Measurements from ENCODE around the gene SPINT1. TPM values are rescaled to one million over a fixed set of nuclear protein-coding genes. Genes with fewer than 3 reads are reported as not detected.

SPINT1 gene
- total RNA-seq, 1 experiment from 2014 or later = 0.02 TPM

DNA sequence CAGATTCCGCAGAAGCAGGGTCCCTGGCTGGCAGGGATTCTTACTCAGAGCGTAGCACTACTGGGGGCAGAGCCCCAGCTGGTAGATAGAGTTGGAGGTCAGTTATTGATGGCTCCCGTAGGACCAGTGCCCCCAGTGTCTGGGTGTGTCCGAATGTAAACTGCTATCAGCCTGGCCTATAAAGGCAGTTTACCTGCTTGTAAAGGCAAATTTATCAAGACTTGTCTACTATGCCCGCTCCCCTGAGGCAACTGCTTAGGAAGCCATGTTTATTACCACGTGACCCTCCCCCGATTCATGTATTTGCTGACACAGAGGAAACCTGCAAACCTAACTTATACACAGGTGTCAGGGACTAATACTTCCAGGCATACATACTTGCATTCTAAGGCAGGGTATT, 14.7 kb upstream of the SPINT1 start:
- DNase-seq (ENCODE audit: low spot score) = no peak

DNA sequence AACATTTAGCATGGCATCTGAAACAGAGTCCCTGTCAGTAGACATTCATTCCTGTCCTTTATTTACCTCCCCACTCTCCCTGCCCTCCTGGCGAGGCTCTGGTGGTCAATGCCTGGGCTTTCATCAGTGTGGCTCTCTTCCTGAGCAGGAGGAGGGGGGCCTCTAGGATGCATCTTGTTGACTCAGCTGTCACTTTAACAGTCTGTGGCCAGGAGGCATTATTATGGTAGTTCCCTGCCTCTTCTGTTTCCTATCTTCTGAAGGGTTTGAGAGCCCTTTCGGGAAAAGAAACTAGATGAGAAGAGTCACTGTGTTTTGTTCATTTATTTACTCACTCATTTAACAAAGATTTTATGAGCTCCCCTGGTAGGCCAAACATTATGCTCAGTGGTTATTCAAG, 13.0 kb upstream of the SPINT1 start:
- no peak for DNase-seq (ENCODE audit: low spot score)

DNA sequence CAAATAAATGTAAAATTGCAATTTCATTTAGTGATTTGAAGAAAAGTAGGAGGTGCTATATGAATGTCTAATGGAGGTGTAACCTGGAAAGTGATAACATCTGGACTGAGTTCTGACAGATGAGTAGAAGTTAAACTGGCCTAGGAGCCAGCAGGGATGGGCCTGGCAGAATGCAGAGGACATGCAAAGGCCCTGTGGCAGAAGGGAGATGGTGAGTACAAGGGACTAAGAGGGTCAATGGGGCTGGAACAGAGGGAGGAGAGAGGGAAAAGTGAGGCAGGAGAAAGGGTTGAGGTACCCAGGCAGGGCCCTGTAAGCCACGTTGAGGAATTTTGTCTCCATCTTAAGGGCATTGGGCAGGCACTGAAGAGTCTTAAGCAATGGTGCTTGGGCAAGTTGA, 12.0 kb upstream of the SPINT1 start:
- DNase-seq (ENCODE audit: low spot score) = no peak

DNA sequence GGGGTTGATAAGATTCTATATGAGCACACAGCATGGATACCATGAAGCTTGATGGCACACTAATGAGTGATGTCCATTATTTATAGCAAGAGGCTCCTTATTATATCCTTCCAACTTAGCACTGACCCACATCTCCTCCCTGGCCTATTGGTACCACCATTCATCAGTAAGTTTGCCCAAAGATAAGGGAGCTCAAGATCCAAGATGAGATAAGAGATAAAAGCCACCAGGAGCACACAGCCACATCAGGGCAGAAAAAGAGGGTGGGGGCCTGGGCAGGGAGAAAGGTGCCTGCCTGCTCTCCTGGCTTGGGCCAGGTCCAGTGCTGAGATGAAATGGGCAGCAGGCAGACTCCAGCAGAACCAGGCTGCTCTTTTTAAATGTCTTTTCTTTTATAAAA, 10.9 kb upstream of the SPINT1 start:
- no peak for DNase-seq (ENCODE audit: low spot score)

DNA sequence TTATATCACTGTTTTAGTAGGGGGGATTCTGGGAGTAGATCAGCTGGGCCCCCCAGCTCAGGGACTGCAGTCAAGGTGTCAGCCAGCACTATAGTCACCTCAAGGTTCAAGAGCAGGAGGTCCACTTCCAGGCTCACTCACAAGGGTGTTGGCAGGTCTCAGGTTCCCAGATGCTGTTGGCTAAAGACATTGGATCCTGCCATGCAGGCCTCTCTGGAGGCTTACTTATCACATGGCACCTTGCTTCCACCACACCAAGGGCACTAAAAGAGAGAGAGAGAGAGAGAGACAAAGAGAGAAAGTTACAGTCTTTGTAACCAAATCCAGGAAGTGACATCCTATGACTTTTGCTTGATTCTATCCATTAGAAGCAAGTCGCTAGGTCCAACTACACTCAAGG, 7.8 kb upstream of the SPINT1 start:
- DNase-seq (ENCODE audit: low spot score) = no peak

DNA sequence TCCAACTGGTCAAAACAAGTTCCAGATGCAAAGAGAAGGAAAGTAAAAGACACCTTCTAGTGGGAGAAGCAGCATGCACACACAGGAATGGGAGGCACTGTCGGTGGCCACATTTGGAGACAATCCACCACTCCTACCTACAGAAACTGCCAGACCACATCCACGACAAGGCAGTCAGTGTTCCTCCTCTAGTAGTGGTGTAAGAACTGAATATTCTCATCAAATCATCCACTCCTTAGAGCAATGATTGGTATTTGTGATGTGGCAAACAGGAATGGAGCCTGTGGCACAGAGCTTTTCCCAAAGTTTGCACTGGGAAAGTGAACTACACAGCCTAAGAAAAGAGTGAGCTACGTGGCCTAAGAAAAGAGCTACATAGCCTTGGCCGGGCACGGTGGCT, 5.1 kb upstream of the SPINT1 start:
- DNase-seq (ENCODE audit: low spot score) = no peak

DNA sequence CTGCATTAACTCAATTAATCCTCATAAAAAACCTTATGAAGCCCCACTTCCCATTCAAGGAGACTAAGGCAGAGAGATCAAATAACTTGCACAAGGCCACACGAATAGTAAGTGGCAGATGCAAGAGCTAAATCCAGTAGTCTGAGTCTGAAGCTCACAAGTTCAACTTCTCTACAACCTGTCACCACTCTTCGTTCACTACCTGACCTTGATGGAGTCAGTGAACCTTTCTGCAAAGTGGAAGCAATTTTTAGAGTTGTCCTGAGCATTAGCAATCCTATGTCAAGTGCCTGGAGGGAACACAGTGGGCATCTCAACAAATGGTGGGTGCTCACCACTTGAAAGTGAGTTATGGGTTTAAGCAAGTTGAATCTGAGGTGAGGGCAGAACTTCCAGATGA, 2.1 kb upstream of the SPINT1 start:
- no peak for DNase-seq (ENCODE audit: low spot score)

DNA sequence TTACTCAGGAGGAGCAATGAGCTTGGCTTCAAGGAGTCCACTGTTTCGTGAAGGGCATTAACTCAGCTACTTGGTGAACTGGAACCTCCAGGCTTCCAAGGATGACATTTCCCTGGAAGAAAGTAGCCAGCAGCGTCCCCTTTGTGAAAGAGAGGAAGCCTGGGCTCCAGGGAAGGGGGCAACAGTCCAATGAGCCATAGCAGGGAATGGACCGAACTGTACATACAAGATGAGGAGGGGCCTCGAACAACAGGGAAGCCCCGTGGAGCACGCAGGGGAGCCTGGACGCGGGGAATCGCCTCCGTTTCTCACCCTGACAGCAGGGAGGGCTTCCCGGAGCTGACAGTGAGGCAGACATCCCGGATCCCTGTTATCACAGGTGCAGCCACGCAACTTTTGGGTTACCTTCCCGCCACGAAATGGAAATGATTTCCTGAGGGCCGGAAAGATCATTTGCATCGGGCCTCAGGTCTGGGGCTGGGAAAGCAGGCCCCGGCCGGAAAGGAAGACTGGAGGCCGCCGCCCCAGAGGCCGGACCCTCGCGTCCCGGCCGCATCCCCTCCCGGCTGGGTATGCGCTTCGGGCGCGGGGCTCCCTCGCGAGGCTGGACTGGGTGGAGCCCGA, 475 bp upstream of the SPINT1 start:
- DNase-seq (ENCODE audit: low spot score) = no peak

DNA sequence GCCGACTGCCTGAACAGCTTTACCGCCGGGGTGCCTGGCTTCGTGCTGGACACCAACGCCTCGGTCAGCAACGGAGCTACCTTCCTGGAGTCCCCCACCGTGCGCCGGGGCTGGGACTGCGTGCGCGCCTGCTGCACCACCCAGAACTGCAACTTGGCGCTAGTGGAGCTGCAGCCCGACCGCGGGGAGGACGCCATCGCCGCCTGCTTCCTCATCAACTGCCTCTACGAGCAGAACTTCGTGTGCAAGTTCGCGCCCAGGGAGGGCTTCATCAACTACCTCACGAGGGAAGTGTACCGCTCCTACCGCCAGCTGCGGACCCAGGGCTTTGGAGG, 815 bp downstream of the SPINT1 start:
- DNase-seq (ENCODE audit: low spot score) = no peak

DNA sequence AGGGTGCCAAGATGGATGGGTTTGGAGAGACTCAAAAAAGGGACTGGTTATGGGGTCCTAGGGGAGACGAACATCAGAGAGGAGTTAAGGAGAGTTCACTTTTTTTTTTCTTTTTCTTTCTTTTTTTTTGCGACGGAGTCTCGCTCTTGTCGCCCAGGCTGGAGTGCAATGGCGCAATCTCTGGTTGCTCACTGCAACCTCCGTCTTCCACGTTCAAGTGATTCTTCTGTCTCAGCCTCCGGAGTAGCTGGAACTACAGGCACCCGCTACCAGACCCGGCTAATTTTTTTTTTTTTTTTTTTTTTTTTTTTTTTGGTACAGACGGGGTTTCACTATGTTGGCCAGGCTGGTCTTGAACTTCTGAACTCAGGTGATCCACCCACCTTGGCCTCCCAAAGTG, 1.2 kb downstream of the SPINT1 start:
- DNase-seq (ENCODE audit: low spot score) = no peak

DNA sequence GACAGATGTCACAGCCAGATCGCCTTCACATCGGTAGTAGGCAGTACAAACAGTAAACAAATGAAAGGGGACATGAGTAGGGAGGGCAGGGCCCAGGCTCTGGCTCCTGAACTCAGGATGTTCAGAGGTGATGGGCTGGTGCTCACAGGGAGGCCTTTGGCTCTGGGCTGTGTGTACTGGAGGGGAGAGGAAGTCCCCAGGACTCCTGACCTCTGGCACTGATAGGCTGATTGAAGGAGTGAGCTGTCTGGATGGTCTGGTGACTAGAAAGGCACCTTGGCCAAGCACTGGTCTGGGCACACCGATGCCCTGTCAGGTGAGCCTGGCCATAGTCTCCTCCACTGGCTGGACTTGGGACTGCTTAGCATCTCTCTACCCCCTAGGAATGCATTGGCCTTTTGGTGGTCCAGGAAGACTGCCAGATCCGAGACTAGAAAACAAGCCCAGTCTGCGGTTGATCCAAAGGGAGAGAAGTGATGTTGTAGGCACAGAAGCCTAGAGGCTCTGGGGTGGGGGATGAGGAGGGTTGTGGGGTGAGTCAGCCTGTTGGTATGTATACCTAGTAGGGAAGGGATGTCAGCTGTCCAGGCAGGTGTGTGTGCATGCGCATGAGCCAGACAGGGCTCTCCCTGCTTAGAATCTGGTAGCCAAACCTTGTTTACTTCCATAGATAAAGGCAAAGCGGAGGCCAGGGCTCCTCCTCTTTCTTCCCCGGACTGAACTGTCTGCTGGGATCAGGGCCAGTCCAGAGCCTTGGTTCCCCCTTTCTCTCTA, 1.9 kb downstream of the SPINT1 start:
- DNase-seq (ENCODE audit: low spot score) = no peak

DNA sequence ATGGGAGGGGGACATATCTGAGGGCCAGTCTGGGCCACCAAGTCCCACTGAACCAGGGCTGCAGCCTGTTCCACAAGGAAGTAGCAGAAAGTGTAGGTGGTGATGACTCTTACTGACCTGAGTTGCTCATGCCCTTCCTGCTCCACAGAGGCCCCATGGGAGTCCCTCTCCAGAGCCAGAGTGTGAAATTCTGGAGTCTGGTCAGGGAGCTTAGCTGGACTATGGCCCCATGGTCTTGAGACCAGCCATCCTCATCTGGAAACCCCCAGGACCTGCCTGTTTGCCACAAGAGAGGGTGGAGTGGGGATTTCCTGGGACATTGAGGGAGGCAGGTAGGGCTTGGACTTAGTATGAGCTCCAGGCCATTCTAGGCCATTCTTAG, 3.0 kb downstream of the SPINT1 start:
- DNase-seq (ENCODE audit: low spot score) = no peak

DNA sequence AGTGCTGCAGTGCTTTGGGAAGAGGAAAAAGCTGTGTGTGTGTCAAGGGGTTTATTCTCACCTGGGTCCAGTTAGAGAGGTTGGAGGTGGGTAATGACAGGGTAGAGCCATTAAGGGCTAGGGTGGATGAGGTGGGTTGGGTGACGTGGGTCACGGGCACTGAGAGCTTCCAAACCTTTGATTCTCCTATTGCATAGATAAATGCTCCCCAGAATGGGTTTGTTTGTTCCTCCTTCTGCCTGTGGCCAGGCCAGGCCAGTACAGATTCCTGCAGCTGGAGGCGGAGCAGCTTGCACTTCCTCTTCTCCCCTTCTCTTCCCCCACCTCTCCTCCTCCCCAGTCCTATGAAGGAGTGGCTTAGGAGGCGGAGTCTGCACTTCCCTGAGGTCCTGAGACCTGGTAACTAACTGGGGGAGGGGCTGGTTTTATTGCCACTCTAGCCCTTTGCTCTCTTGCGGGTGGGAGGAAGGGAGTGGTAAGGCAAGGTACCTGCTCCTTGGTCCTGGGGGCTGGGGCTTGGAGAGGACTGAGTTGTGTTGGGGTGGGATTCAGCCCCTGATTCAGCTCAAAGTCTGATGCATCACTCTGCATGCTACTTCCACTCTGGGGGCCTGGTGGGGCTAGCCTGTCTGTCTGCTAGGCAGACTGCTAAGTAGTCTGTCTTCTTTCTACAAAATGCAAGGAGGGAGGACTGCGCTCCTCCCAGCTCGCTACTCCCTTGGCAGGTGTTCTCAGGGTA, 3.5 kb downstream of the SPINT1 start:
- peak; percentile 81 for DNase-seq (ENCODE audit: low spot score)

DNA sequence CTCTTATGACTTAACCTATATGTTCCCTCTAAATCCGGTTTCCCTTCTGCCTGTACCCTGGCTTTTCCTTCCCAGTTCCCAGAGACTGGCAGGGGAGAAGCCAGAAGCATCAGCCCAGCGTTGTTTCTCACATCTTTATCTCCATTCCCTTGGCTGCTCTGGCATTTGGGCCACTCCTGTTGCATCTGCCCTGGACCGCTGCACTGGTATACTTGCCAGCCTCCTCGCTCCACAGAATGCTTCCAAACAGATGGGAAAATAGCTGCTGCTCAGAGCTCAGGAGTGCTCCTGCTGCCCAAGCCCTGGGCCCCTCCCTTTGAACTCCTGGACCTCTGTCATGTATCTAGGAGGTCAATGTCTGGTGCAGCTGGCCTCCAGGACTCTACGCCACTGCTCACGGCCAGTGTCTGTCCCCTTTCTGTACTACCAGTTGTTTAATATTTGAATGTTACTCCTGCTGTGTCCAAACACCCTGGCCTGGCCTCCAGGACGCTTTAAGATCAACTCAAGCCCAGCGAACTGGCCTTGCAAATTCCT, 6.8 kb downstream of the SPINT1 start:
- DNase-seq (ENCODE audit: low spot score) = no peak

DNA sequence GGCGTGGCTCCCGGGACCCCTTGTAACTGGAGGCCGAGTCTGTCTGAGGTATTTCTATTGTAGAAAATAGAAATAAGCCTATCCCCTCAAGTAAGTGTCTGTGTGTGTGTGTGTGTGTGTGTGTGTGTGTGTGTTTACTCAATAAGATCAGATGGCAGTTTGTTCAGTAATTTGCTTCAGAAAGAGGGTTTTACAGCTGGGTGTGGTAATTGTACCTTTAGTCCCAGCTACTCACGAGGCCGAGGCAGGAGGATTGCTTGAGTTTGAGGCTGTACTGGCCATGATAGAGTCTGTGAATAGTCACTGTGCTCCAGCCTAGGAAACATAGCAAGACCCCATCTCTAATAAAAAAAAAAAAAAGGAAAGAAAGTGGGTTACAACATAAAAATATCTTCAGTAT, 8.7 kb downstream of the SPINT1 start:
- DNase-seq (ENCODE audit: low spot score) = no peak

DNA sequence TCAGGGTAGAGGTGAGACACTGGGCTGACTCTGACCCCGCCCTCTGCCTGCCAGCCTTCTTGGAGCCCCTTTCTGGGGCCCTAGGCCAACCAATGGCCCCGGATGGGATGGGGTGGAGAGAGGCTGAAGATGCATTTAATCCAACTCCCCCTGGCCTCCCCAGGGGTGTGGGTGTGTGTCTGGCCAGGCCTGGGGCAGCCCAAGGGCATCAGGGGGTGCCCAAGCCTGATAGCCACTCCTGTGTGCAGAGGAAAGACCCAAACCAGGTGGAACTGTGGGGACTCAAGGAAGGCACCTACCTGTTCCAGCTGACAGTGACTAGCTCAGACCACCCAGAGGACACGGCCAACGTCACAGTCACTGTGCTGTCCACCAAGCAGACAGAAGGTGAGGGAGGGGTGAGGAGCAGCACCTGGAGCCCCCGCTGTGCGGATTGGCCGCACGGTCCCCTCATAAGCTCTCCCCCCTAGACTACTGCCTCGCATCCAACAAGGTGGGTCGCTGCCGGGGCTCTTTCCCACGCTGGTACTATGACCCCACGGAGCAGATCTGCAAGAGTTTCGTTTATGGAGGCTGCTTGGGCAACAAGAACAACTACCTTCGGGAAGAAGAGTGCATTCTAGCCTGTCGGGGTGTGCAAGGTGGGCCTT, 9.5 kb downstream of the SPINT1 start:
- no peak for DNase-seq (ENCODE audit: low spot score)

DNA sequence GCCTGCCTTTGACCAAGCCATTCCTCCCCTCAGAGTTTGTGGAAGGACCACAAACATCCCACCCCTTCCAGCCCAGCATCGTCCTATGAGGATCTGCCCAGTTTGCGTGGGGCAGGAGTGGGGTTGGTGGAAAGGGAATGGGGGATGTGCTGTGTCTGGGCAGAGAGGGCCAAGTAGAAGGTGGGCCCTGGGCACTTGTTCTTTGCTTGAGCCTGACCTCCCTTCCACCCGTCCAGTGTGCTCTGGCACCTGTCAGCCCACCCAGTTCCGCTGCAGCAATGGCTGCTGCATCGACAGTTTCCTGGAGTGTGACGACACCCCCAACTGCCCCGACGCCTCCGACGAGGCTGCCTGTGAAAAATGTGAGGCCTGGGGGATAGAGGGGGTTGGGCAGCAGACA, 10.3 kb downstream of the SPINT1 start:
- DNase-seq (ENCODE audit: low spot score) = no peak

DNA sequence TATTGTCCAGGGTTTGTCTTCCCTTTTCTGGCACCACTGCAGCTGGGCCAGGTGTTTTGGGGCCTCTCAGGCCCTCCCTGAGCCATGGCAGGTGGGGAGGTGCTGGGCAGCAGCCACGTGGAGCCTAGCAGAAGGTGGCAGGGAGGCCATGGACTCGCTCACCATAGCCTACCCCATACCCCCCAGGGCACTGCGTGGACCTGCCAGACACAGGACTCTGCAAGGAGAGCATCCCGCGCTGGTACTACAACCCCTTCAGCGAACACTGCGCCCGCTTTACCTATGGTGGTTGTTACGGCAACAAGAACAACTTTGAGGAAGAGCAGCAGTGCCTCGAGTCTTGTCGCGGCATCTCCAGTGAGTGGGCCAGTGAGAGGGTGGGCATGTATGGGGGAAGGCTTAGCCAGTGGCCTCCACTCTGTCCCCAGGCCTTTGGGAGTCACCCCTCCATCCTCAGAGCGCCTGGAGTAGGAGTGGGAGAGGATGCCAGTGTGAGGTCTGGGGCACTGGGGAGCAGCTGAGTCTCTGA, 11.9 kb downstream of the SPINT1 start:
- no peak for DNase-seq (ENCODE audit: low spot score)

DNA sequence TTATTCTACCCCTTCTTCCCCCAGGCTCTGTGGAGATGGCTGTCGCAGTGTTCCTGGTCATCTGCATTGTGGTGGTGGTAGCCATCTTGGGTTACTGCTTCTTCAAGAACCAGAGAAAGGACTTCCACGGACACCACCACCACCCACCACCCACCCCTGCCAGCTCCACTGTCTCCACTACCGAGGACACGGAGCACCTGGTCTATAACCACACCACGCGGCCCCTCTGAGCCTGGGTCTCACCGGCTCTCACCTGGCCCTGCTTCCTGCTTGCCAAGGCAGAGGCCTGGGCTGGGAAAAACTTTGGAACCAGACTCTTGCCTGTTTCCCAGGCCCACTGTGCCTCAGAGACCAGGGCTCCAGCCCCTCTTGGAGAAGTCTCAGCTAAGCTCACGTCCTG, 12.9 kb downstream of the SPINT1 start:
- DNase-seq (ENCODE audit: low spot score) = no peak

DNA sequence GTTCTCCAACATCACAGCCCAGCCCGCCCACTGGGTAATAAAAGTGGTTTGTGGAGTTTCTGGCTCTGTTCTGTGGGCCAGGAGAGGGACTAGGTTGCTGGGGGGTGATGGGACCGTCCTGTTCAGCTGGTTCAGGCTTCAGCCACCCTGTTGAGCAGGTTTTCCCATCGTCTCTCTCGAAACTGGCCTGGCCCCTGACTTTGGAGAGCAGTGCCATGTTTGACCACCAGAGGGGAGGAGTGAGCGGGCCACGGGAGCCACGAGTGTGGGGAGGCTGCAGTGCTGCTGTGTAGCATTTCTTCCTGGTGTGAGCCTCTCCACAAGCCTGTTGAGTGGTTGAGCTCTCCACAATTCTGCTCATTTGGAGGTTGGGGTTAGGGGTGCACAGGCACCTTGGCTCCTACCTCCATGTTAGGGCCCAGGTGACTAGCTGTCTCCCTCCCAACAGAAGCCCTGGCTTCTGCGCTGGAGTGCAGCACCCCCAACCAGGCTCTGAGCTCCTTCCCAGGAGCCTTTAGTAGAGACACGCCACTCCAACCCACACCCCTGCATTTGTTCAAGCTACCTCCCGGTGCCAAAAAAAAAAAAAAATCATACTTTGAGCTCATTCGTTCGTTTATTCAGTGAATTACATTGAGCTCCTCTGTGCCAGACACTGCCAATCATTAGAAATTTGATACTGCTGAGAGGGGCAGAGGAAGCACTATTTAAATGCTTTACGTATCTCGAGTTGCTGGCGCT, 13.9 kb downstream of the SPINT1 start:
- peak; percentile 55 for DNase-seq (ENCODE audit: low spot score)

DNA sequence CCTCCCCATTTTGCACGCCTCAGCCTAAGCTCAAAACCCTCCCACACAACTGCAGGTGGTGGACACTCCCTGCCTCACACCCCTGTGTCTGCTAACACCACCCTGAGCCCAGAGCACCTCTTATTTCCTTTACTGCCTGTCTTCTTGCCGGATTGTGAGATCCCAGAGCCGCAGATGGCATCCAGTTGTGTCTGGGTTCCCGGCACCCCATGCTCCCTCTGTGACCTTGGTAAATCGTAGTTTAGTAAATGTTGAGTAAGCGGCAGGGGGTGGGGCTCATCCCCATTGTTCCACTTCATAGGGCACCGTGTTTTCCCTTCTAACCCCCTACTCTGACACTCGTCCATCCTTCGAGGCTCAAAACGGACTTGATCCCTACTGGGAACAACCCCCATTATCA, 14.9 kb downstream of the SPINT1 start:
- no peak for DNase-seq (ENCODE audit: low spot score)
